MM.1S (cell line): ENCODE data around the gene DPCD.
"Not testable (repeated sequence)": the region's sequence is repeated elsewhere in the genome, so short reads cannot be mapped to it uniquely, and the experiment has no call there.

ENCODE experiments used
- DNase-seq: peaks from one replicate; pipeline ENCODE4 v3.0.0-alpha.2; 2015
- H2AFZ ChIP-seq: fragments of 300-600 bp; sonication (generic); 2 replicates; pipeline ENCODE4 v1.6.0; 2016; ENCODE audit warnings: antibody characterized with exemption, low read length
- H3F3A ChIP-seq: fragments of 300-600 bp; sonication (generic); 2 replicates; pipeline ENCODE4 v1.6.1; 2016; ENCODE audit warnings: mild to moderate bottlenecking, antibody characterized with exemption, low read length, moderate library complexity, mixed read lengths; ENCODE audit not compliant: insufficient read depth
- H3K27ac ChIP-seq: fragments of 300-600 bp; sonication (generic); 2 replicates; pipeline ENCODE4 v1.5.1; 2016; ENCODE audit warnings: mild to moderate bottlenecking, low read length
- H3K27me3 ChIP-seq: fragments of 300-600 bp; sonication (generic); replicated peaks from 2 replicates; pipeline ENCODE4 v1.6.0; 2016; ENCODE audit warnings: low read length; ENCODE audit not compliant: insufficient read depth
- H3K36me3 ChIP-seq: fragments of 300-600 bp; sonication (generic); replicated peaks from 2 replicates; pipeline ENCODE4 v1.6.1; 2016; ENCODE audit warnings: mild to moderate bottlenecking, low read length, mixed read lengths; ENCODE audit not compliant: insufficient read depth
- H3K4me1 ChIP-seq: fragments of 300-600 bp; sonication (generic); 2 replicates; pipeline ENCODE4 v1.6.1; 2016; ENCODE audit warnings: low read length, mixed read lengths
- H3K4me2 ChIP-seq: fragments of 300-600 bp; sonication (generic); 2 replicates; pipeline ENCODE4 v1.6.0; 2016; ENCODE audit warnings: low read depth, low read length
- H3K4me3 ChIP-seq: fragments of 300-600 bp; sonication (generic); 2 replicates; pipeline ENCODE4 v1.5.1; 2016; ENCODE audit warnings: low read length, mixed read lengths
- H3K79me2 ChIP-seq: fragments of 300-600 bp; sonication (generic); 2 replicates; pipeline ENCODE4 v1.6.1; 2016; ENCODE audit warnings: mixed run types, low read length, mixed read lengths
- H3K9ac ChIP-seq: fragments of 300-600 bp; sonication (generic); 2 replicates; pipeline ENCODE4 v1.6.1; 2016; ENCODE audit warnings: low read length, mixed read lengths
- H3K9me2 ChIP-seq: fragments of 300-600 bp; sonication (generic); replicated peaks from 2 replicates; pipeline ENCODE4 v1.6.1; 2016; ENCODE audit warnings: mild to moderate bottlenecking, low read length, mixed read lengths; ENCODE audit not compliant: insufficient read depth
- H3K9me3 ChIP-seq: fragments of 300-600 bp; sonication (generic); replicated peaks from 2 replicates; pipeline ENCODE4 v1.6.1; 2016; ENCODE audit warnings: mild to moderate bottlenecking, low read length, mixed read lengths; ENCODE audit not compliant: insufficient read depth
- H4K20me1 ChIP-seq: fragments of 300-600 bp; sonication (generic); 2 replicates; pipeline ENCODE4 v1.6.1; 2016; ENCODE audit warnings: mild to moderate bottlenecking, low read length, moderate library complexity, mixed read lengths; ENCODE audit not compliant: insufficient read depth
- CTCF ChIP-seq: fragments of 300-600 bp; sonication (generic); IDR thresholded peaks from 2 replicates; pipeline ENCODE4 v1.5.1; 2016; ENCODE audit warnings: antibody characterized with exemption, low read length, mixed read lengths
- EZH2 ChIP-seq: fragments of 300-600 bp; sonication (generic); optimal IDR thresholded peaks from 2 replicates; pipeline ENCODE3; 2017; ENCODE audit warnings: low read depth, mild to moderate bottlenecking, antibody characterized with exemption, low read length, mixed read lengths
- EZH2phosphoT487 ChIP-seq: fragments of 300-600 bp; sonication (generic); IDR thresholded peaks from 2 replicates; pipeline ENCODE4 v1.6.1; 2018; ENCODE audit warnings: antibody characterized with exemption, low read length

DPCD gene

GRCh38 chr10:101580486-101581399, 7.4 kb upstream of the DPCD start:
- Histone ChIP-seq H2AFZ (no peak overlapping the region), H3K9ac (no peak overlapping the region), H3K4me2 (peak overlapping the region; percentile 46), H3K79me2 (no peaks in the 10 kb centered on the region), H3F3A (peaks cover 12% of the 10 kb centered on the region), H3K4me3 (no peak overlapping the region), H3K4me1 (peaks cover 17% of the 10 kb centered on the region), H3K27ac (peak overlapping the region; percentile 8; the same call in 1 of the 2 replicates), H3K9me3 (no peaks in the 10 kb centered on the region), H3K27me3 (no peaks in the 10 kb centered on the region), H3K36me3 (no peaks in the 10 kb centered on the region; the same call in 1 of the 2 replicates), H3K9me2 (no peaks in the 10 kb centered on the region), H4K20me1 (no peaks in the 10 kb centered on the region)
- no peak for TF ChIP-seq EZH2phosphoT487
- no peak for TF ChIP-seq EZH2
- TF ChIP-seq CTCF, result no peak
- peak; percentile 61 for DNase-seq

DNA sequence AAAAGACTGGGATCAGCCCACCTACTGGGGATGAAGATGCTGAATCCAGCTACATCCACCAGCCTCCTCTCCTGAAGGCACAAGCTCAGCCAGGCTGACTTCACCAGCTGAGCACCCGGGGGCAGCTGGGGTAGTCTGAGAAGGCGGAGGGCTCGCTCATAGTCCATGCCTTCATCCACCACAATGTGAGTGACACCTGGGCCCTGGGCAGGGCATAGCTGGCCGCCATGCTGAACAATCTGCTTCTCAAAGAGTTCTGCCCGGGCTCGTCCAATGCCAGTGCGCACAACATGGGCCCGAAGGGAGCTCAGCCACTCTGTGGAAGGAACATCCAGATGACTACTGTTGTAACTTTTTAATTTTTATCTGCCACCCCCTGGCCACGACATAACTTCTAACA, 2.3 kb upstream of the DPCD start:
- Histone ChIP-seq H3K9me3 (no peaks in the 10 kb centered on the region), H3K79me2 (peaks cover 11% of the 10 kb centered on the region), H3K27ac (no peak overlapping the region), H3K4me2 (no peak overlapping the region), H3K4me3 (no peak overlapping the region), H3K9me2 (no peaks in the 10 kb centered on the region), H2AFZ (no peak overlapping the region), H3K9ac (no peak overlapping the region), H3K4me1 (peaks cover 21% of the 10 kb centered on the region), H3K36me3 (no peaks in the 10 kb centered on the region; the same call in 1 of the 2 replicates), H3K27me3 (no peaks in the 10 kb centered on the region), H4K20me1 (no peaks in the 10 kb centered on the region), H3F3A (peaks cover 12% of the 10 kb centered on the region)
- TF ChIP-seq CTCF, result no peak
- TF ChIP-seq EZH2phosphoT487, result no peak
- TF ChIP-seq EZH2, result no peak
- DNase-seq, result no peak

- H3K36me3 ChIP-seq, result no peaks in the 10 kb centered on the region; the same call in 1 of the 2 replicates
- no peak overlapping the region for H3K27ac ChIP-seq
- peaks cover 12% of the 10 kb centered on the region for H3K4me1 ChIP-seq
- no peaks in the 10 kb centered on the region for H3K9me2 ChIP-seq
- H3K27me3 ChIP-seq, result no peaks in the 10 kb centered on the region
- peak overlapping the region; percentile 82 for H3K4me2 ChIP-seq
- peaks cover 11% of the 10 kb centered on the region for H3K79me2 ChIP-seq
- H3K9ac ChIP-seq, result peak overlapping the region; percentile 66; the same call in 1 of the 2 replicates
- no peak for DNase-seq
- no peaks in the 10 kb centered on the region for H4K20me1 ChIP-seq
- TF ChIP-seq EZH2 (no peak), EZH2phosphoT487 (no peak), CTCF (no peak)
- peak overlapping the region; percentile 76 for H2AFZ ChIP-seq
- peaks cover 6% of the 10 kb centered on the region; the same call in 1 of the 2 replicates for H3F3A ChIP-seq
- H3K4me3 ChIP-seq, result peak overlapping the region; percentile 70
- no peaks in the 10 kb centered on the region for H3K9me3 ChIP-seq
Observed at GRCh38 chr10:101588879-101589278, 758 bp downstream of the DPCD start.

DNA sequence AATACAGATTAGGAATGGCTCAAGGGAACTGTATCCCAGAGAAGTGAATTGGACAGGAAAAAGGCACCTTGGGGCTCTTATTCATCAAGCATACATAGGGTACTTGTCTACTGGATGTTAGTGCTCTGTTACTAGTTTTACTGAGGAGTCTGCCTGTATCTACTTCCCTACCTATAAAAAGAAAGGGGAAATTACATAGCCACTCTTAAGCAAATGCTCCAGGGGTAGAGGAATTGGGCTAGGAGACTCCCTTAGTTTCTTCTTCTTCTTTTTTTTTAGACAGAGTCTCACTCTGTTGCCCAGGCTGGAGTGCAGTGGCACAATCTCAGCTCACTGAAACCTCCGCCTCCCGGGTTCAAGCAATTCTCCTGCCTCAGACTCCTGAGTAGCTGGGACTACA, 5.2 kb downstream of the DPCD start:
- H3K9me3 ChIP-seq, H3K4me2 ChIP-seq, H3K79me2 ChIP-seq, H3K9me2 ChIP-seq, H3K9ac ChIP-seq, H3F3A ChIP-seq, DNase-seq, H3K27ac ChIP-seq, H2AFZ ChIP-seq, H3K4me3 ChIP-seq, H4K20me1 ChIP-seq, H3K36me3 ChIP-seq, H3K27me3 ChIP-seq: not testable (repeated sequence)
- H3K4me1 ChIP-seq, result peaks cover 14% of the 10 kb centered on the region
